SJCRH30 (cell line): ENCODE data around the gene HOXB8. TPM values are rescaled to one million over a fixed set of nuclear protein-coding genes. Genes with fewer than 3 reads are reported as not detected.

ENCODE experiments used
- DNase-seq, 2 experiments: peaks; one replicate each; pipeline ENCODE4 v3.0.0-alpha.2; 2015 to 2020
- H3K27ac ChIP-seq: fragments of 250-450 bp; sonication (Bioruptor Pico); 2 replicates; pipeline ENCODE4 v1.5.1; 2020; ENCODE audit warnings: mild to moderate bottlenecking, moderate library complexity
- H3K27me3 ChIP-seq: fragments of 250-450 bp; sonication (Bioruptor Pico); 2 replicates; pipeline ENCODE4 v1.5.1; 2020; ENCODE audit warnings: mild to moderate bottlenecking, moderate library complexity
- H3K36me3 ChIP-seq: fragments of 250-450 bp; sonication (Bioruptor Pico); 2 replicates; pipeline ENCODE4 v1.5.1; 2020; ENCODE audit warnings: mild to moderate bottlenecking, moderate library complexity
- H3K4me1 ChIP-seq: fragments of 250-450 bp; sonication (Bioruptor Pico); 2 replicates; pipeline ENCODE4 v1.5.1; 2020; ENCODE audit warnings: mild to moderate bottlenecking, moderate library complexity
- H3K4me3 ChIP-seq: fragments of 250-450 bp; sonication (Bioruptor Pico); 2 replicates; pipeline ENCODE4 v1.5.1; 2020; ENCODE audit warnings: mild to moderate bottlenecking, moderate library complexity
- H3K9me3 ChIP-seq: fragments of 250-450 bp; sonication (Bioruptor Pico); replicated peaks from 2 replicates; pipeline ENCODE4 v1.5.1; 2020; ENCODE audit warnings: mild to moderate bottlenecking, moderate library complexity
- total RNA-seq: library from RNA; depleted of rRNA; stranded (reverse); fragments of >200 nt; shearing (Covaris generic); gene quantifications from 2 replicates; pipeline ENCODE4 v1.2.3, GENCODE V29; 2014

The HOXB8 gene
- total RNA-seq, 1 experiment from 2014 or later, result 0.38 TPM

- H3K27me3 ChIP-seq, result peaks cover 8% of the 10 kb centered on the region; the same call in 1 of the 2 replicates
Observed at GRCh38 chr17:48611681-48612455, 3.2 kb downstream of the HOXB8 start.

GRCh38 chr17:48611213-48611612 lies 3.9 kb downstream of the HOXB8 start:
- H3K9me3 ChIP-seq, result no peaks in the 10 kb centered on the region
- no peaks in the 10 kb centered on the region for H3K36me3 ChIP-seq
- peak overlapping the region; percentile 84 for H3K4me3 ChIP-seq
- no peaks in the 10 kb centered on the region; the same call in 1 of the 2 replicates for H3K4me1 ChIP-seq
- H3K27me3 ChIP-seq, result peaks cover 7% of the 10 kb centered on the region; the same call in 1 of the 2 replicates
- peak overlapping the region; percentile 74 for H3K27ac ChIP-seq
- peak; percentile 28 to 59 for DNase-seq

More at GRCh38 chr17:48611681-48612455, 3.2 kb downstream of the HOXB8 start:
- Histone ChIP-seq H3K4me1 (no peaks in the 10 kb centered on the region; the same call in 1 of the 2 replicates), H3K27ac (no peak overlapping the region), H3K36me3 (no peaks in the 10 kb centered on the region), H3K4me3 (peak overlapping the region; percentile 84), H3K9me3 (no peaks in the 10 kb centered on the region)
- peak; percentile 70 to 73 for DNase-seq

- Histone ChIP-seq H3K36me3 (no peaks in the 10 kb centered on the region), H3K9me3 (no peaks in the 10 kb centered on the region), H3K4me1 (no peaks in the 10 kb centered on the region; the same call in 1 of the 2 replicates), H3K27me3 (no peaks in the 10 kb centered on the region; the same call in 1 of the 2 replicates), H3K4me3 (peak within 1 kb of the TSS; percentile 84), H3K27ac (peak within 1 kb of the TSS; percentile 74)
- peak; percentile 81 to 82 for DNase-seq
Observed at GRCh38 chr17:48610282-48611211, 4.5 kb downstream of the HOXB8 start, which contains the start of gene HOXB7. Gene HOXB7 (minus strand): TSS chr17:48611017. CDS start chr17:48610918, 99 bp downstream.

- Histone ChIP-seq H3K4me3 (peak overlapping the region; percentile 84), H3K4me1 (no peaks in the 10 kb centered on the region; the same call in 1 of the 2 replicates), H3K27me3 (no peaks in the 10 kb centered on the region), H3K27ac (peak overlapping the region; percentile 74), H3K9me3 (no peaks in the 10 kb centered on the region), H3K36me3 (no peaks in the 10 kb centered on the region)
- DNase-seq, result peak in 1 of 2 experiments; percentile 37
Observed at GRCh38 chr17:48609759-48610281, 5.3 kb downstream of the HOXB8 start.

GRCh38 chr17:48609033-48609432 lies 6.1 kb downstream of the HOXB8 start:
- no peaks in the 10 kb centered on the region for H3K27me3 ChIP-seq
- H3K36me3 ChIP-seq, result no peaks in the 10 kb centered on the region
- H3K4me1 ChIP-seq, result no peaks in the 10 kb centered on the region; the same call in 1 of the 2 replicates
- no peak overlapping the region for H3K27ac ChIP-seq
- H3K4me3 ChIP-seq, result no peak overlapping the region
- no peak for DNase-seq
- no peaks in the 10 kb centered on the region for H3K9me3 ChIP-seq

GRCh38 chr17:48608494-48608834 lies 6.6 kb downstream of the HOXB8 start:
- DNase-seq, result no peak
- no peaks in the 10 kb centered on the region; the same call in 1 of the 2 replicates for H3K4me1 ChIP-seq
- no peaks in the 10 kb centered on the region for H3K9me3 ChIP-seq
- H3K4me3 ChIP-seq, result no peak overlapping the region
- H3K36me3 ChIP-seq, result no peaks in the 10 kb centered on the region
- no peak overlapping the region for H3K27ac ChIP-seq
- H3K27me3 ChIP-seq, result no peaks in the 10 kb centered on the region

GRCh38 chr17:48606892-48607614 lies 8.0 kb downstream of the HOXB8 start:
- no peak for DNase-seq
- H3K4me3 ChIP-seq, result no peak overlapping the region
- no peaks in the 10 kb centered on the region; the same call in 1 of the 2 replicates for H3K4me1 ChIP-seq
- H3K9me3 ChIP-seq, result no peaks in the 10 kb centered on the region
- H3K27me3 ChIP-seq, result no peaks in the 10 kb centered on the region
- no peaks in the 10 kb centered on the region for H3K36me3 ChIP-seq
- H3K27ac ChIP-seq, result no peak overlapping the region

- no peaks in the 10 kb centered on the region; the same call in 1 of the 2 replicates for H3K4me1 ChIP-seq
- H3K9me3 ChIP-seq, result no peaks in the 10 kb centered on the region
- H3K27ac ChIP-seq, result no peak overlapping the region
- no peaks in the 10 kb centered on the region for H3K27me3 ChIP-seq
- H3K4me3 ChIP-seq, result no peak overlapping the region
- no peaks in the 10 kb centered on the region for H3K36me3 ChIP-seq
- no peak for DNase-seq
Observed at GRCh38 chr17:48605991-48606891, 8.9 kb downstream of the HOXB8 start.

- peak in 1 of 2 experiments; percentile 30 for DNase-seq
- H3K27me3 ChIP-seq, result no peaks in the 10 kb centered on the region
- H3K4me1 ChIP-seq, result no peaks in the 10 kb centered on the region; the same call in 1 of the 2 replicates
- peak overlapping the region; percentile 48 for H3K27ac ChIP-seq
- H3K36me3 ChIP-seq, result no peaks in the 10 kb centered on the region
- no peaks in the 10 kb centered on the region for H3K9me3 ChIP-seq
- H3K4me3 ChIP-seq, result peak overlapping the region; percentile 62
Observed at GRCh38 chr17:48605409-48605919, 9.6 kb downstream of the HOXB8 start.

- peak within 1 kb of the TSS; percentile 48 for H3K27ac ChIP-seq
- peak within 1 kb of the TSS; percentile 62 for H3K4me3 ChIP-seq
- H3K4me1 ChIP-seq, result no peaks in the 10 kb centered on the region; the same call in 1 of the 2 replicates
- H3K36me3 ChIP-seq, result no peaks in the 10 kb centered on the region
- H3K9me3 ChIP-seq, result no peaks in the 10 kb centered on the region
- no peaks in the 10 kb centered on the region for H3K27me3 ChIP-seq
- DNase-seq, result peak in 1 of 2 experiments; percentile 41
Observed at GRCh38 chr17:48604770-48605329, 10.2 kb downstream of the HOXB8 start, which contains the start of gene HOXB6. Gene HOXB6 (minus strand): TSS chr17:48604986. CDS start chr17:48598150, 6,836 bp downstream.

- Histone ChIP-seq H3K4me3 (peak overlapping the region; percentile 62), H3K9me3 (no peaks in the 10 kb centered on the region), H3K27me3 (no peaks in the 10 kb centered on the region; the same call in 1 of the 2 replicates), H3K4me1 (no peaks in the 10 kb centered on the region), H3K36me3 (no peaks in the 10 kb centered on the region), H3K27ac (peak overlapping the region; percentile 48)
- DNase-seq, result peak; percentile 73 to 78
Observed at GRCh38 chr17:48603959-48604769, 10.9 kb downstream of the HOXB8 start.
